B cell (primary cell): ENCODE results near the gene MGAT1. TPM values are rescaled to one million over a fixed set of nuclear protein-coding genes. Genes with fewer than 3 reads are reported as not detected.

Source experiments
- ATAC-seq: fragments of 200-7000 bp; cut with Tn5 transposase; one replicate; pipeline ENCODE4 v1.10.0; 2021; ENCODE audit warnings: low read depth, mild to moderate bottlenecking, moderate number of reproducible peaks, moderate library complexity
- CTCF ChIA-PET: fragments of 350-600 bp; sonication (Branson Sonifier 250); formaldehyde crosslinking; loops from one replicate; lab custom pipeline; 2021; ENCODE audit warnings: antibody characterized with exemption, inconsistent platforms; lab: Charles Lee
- POLR2A ChIA-PET: fragments of 350-600 bp; sonication (Branson Sonifier 250); formaldehyde crosslinking; loops from one replicate; lab custom pipeline; 2021; ENCODE audit warnings: antibody characterized with exemption; lab: Charles Lee
- DNase-seq: peaks from one replicate; pipeline ENCODE4 v3.0.0; 2013
- H2AFZ ChIP-seq: 2 replicates; pipeline ENCODE4 v1.6.1; 2012; ENCODE audit warnings: mild to moderate bottlenecking, low read depth, low read length; ENCODE audit not compliant: insufficient read depth, poor library complexity, severe bottlenecking
- H3K27ac ChIP-seq, 2 donors: 1 replicate in 1 of 2; 2 replicates in 1 of 2; pipeline ENCODE4 v1.5.1; 2012 to 2013; ENCODE audit warnings: low read length in 2 of 2, mild to moderate bottlenecking in 2 of 2, moderate library complexity in 1 of 2
- H3K27me3 ChIP-seq, 4 experiments: fragments of 200-600 bp in 1 of 4; sonication (generic) in 1 of 4; replicated peaks in 1 of 4; 1 replicate in 2 of 4; 2 replicates in 2 of 4; pipeline versions ENCODE4 v1.6.1 to v1.7.0; 2013 to 2016; ENCODE audit warnings: low read length in 3 of 4, mild to moderate bottlenecking in 2 of 4, mixed read lengths in 1 of 4, moderate library complexity in 1 of 4; ENCODE audit not compliant: insufficient read depth in 4 of 4, control insufficient read depth in 3 of 4; ENCODE audit errors: control extremely low read depth in 1 of 4
- H3K36me3 ChIP-seq, 2 experiments: replicated peaks in 1 of 2; 1 replicate in 1 of 2; 2 replicates in 1 of 2; pipeline versions ENCODE4 v1.6.1 to v1.7.1; 2013; ENCODE audit warnings: low read length in 1 of 2; ENCODE audit not compliant: insufficient read depth in 2 of 2, control insufficient read depth in 1 of 2; ENCODE audit errors: control extremely low read depth in 1 of 2, extremely low read depth in 1 of 2
- H3K4me1 ChIP-seq, 2 donors: fragments of 200-600 bp in 1 of 2; sonication (generic) in 1 of 2; 1 replicate in 1 of 2; 2 replicates in 1 of 2; pipeline versions ENCODE4 v1.5.1 to v1.6.1; 2013 to 2017; ENCODE audit warnings: low read length in 2 of 2; ENCODE audit not compliant: control insufficient read depth in 2 of 2, insufficient read depth in 2 of 2
- H3K4me2 ChIP-seq: replicated peaks from 2 replicates; pipeline ENCODE3; 2012; ENCODE audit warnings: mild to moderate bottlenecking, low read depth, low read length; ENCODE audit not compliant: poor library complexity, severe bottlenecking
- H3K4me3 ChIP-seq, 5 experiments: fragments of 200-600 bp in 1 of 5; sonication (generic) in 1 of 5; 1 replicate in 3 of 5; 2 replicates in 2 of 5; pipeline versions ENCODE4 v1.5.1 to v1.7.0; 2011 to 2016; ENCODE audit warnings: low read length in 4 of 5, mild to moderate bottlenecking in 4 of 5, low read depth in 2 of 5, control low read depth in 1 of 5, moderate library complexity in 1 of 5; ENCODE audit not compliant: insufficient read depth in 1 of 5; ENCODE audit errors: control extremely low read depth in 1 of 5, extremely low read depth in 1 of 5
- H3K79me2 ChIP-seq: fragments of 200-600 bp; sonication (generic); one replicate; pipeline ENCODE4 v1.6.0; 2016; ENCODE audit warnings: low read length; ENCODE audit not compliant: control insufficient read depth, insufficient read depth
- H3K9ac ChIP-seq: fragments of 200-600 bp; sonication (generic); 2 replicates; pipeline ENCODE4 v1.6.1; 2017; ENCODE audit warnings: mild to moderate bottlenecking, low read length, moderate library complexity
- H3K9me3 ChIP-seq, 3 donors: one replicate each; pipeline versions ENCODE4 v1.6.1 to v1.7.1; 2013; ENCODE audit warnings: low read length in 2 of 3; ENCODE audit not compliant: control insufficient read depth in 2 of 3, insufficient read depth in 1 of 3; ENCODE audit errors: control extremely low read depth in 1 of 3
- H4K20me1 ChIP-seq: 2 replicates; pipeline ENCODE4 v1.6.0; 2012; ENCODE audit warnings: mild to moderate bottlenecking, low read length; ENCODE audit not compliant: insufficient read depth, control insufficient read depth, poor library complexity, severe bottlenecking
- H3K27ac Mint-ChIP-seq: one replicate; pipeline ENCODE4 v1.8.0; 2021; ENCODE audit warnings: mixed read lengths
- H3K27me3 Mint-ChIP-seq: one replicate; pipeline ENCODE4 v1.8.0; 2021; ENCODE audit warnings: mixed read lengths
- H3K4me1 Mint-ChIP-seq: one replicate; pipeline ENCODE4 v1.8.0; 2021; ENCODE audit warnings: mixed read lengths
- H3K4me3 Mint-ChIP-seq: one replicate; pipeline ENCODE4 v1.8.0; 2021; ENCODE audit warnings: mixed read lengths
- H3K9me3 Mint-ChIP-seq: one replicate; pipeline ENCODE4 v1.8.0; 2022; ENCODE audit warnings: mixed read lengths; ENCODE audit not compliant: insufficient read depth
- CTCF ChIP-seq: fragments of 200-600 bp; IDR thresholded peaks from one replicate; pipeline ENCODE4 v1.8.0; 2022; ENCODE audit warnings: antibody characterized with exemption, mild to moderate bottlenecking
- EZH2 ChIP-seq: IDR thresholded peaks from 2 replicates; pipeline ENCODE4 v1.6.1; 2012; ENCODE audit warnings: borderline replicate concordance, low read depth, mild to moderate bottlenecking, moderate library complexity, low read length; ENCODE audit not compliant: insufficient read depth, poor library complexity, severe bottlenecking
- WGBS: methylation state at CpG from one replicate; pipeline ENCODE4 v1.1.5; 2013; ENCODE audit warnings: missing lambda C conversion rate; ENCODE audit not compliant: insufficient coverage; 5-methylcytosine and 5-hydroxymethylcytosine counted together
- intact Hi-C: fragments of 100-400 bp; cut with micrococcal nuclease; formaldehyde crosslinking; loops from one replicate; pipeline ENCODE4 v1.10.0; 2022
- polyA plus RNA-seq: library from polyadenylated mRNA; depleted of rRNA; stranded (reverse); fragments of >200 nt; gene quantifications from 2 replicates; pipeline ENCODE4 v1.2.3, GENCODE V29; 2012
- total RNA-seq, 2 donors: library from RNA; stranded (reverse); fragments of 120-200 nt in 1 of 2; gene quantifications; 1 replicate in 1 of 2; 2 replicates in 1 of 2; pipeline versions ENCODE4 v1.2.3 to v1.2.4, GENCODE V29; 2013 to 2022

MGAT1 gene
- total and polyA plus RNA-seq, 2 donors (not counting 1 experiment from before 2014, with no cell fraction given): 81.2 to 140 TPM

DNA sequence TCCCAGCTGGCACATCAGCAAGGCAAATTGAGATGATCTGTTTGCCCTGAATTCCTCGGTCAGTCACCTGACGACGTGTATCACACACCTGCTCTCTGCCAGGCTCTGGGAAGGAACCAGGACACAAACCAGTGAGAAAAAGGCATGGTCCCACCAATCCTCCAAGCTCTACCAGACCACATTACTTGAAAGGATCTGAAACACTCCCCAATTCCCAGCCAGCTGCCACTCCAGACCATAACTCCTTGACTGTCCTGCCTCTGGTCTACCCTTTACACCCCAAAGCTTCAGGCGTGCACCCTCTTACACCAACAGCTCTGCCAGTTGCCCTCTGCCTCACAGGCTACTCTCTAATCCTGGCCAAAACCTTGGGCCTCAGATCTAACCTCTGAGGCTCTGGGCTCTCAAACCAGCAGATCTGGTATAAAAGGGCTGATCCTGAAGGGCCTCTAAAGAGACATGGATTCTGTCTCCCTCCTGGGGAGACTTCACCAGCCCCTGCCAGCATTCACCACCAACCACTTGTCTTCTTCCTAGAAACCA, 6.8 kb downstream of the MGAT1 start:
- Histone ChIP-seq H3K4me1 (peaks cover 61 to 64% of the 10 kb centered on the region in 2 donors), H3K27me3 (no peaks in the 10 kb centered on the region), H3K36me3 (peaks cover 17 to 76% of the 10 kb centered on the region in 2 experiments), H3K79me2 (peaks cover 98% of the 10 kb centered on the region), H3K9me3 (peaks cover 0 to 3% (median 0%) of the 10 kb centered on the region in 3 donors), H3K4me2 (no peak overlapping the region), H3K9ac (no peak overlapping the region), H2AFZ (no peak overlapping the region), H4K20me1 (peaks cover 98% of the 10 kb centered on the region), H3K27ac (peak overlapping the region in 1 of 2 donors; percentile 3), H3K4me3 (no peak overlapping the region)
- H3K27ac Mint-ChIP-seq: peak overlapping the region; percentile 54
- no peaks in the 10 kb centered on the region for H3K9me3 Mint-ChIP-seq
- ATAC-seq: no peak
- CTCF ChIA-PET: interaction anchor here (0.8 to 2.1 kb wide), 3 partner anchors 13 to 73 kb away, joined by 3 to 7 read pairs (median 4); no protein-coding TSS in a partner anchor
- intact Hi-C loops: no loop called here
- POLR2A ChIA-PET: no interaction called here
- 74% methylated on average over 4 of the region's 4 CpGs for WGBS
- TF ChIP-seq CTCF (no peak), EZH2 (no peak)
- H3K4me1 Mint-ChIP-seq: peaks cover 76% of the 10 kb centered on the region
- H3K27me3 Mint-ChIP-seq: no peaks in the 10 kb centered on the region
- peak overlapping the region; percentile 16 for H3K4me3 Mint-ChIP-seq
- DNase-seq: no peak

DNA sequence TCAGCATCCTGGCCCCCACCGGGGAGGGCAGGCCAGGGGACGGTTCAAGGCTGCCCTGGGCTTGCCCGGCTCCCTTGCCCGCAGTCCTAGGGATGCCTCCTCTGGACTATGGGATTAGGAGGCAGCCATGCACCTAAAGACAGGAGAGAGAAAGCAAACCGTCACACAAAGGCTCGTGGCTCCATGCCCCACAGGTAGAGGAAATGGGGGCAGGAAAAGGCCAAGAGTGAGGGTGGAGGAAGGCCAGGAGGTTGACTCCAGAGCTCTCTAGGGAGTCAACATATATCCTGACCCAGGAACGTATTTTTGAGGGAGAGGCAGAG, 9.7 kb downstream of the MGAT1 start:
- CTCF ChIA-PET: no interaction called here
- Histone ChIP-seq H2AFZ (no peak overlapping the region), H3K27me3 (no peaks in the 10 kb centered on the region), H3K27ac (peak overlapping the region in 1 of 2 donors; percentile 12), H3K4me3 (no peak overlapping the region), H3K79me2 (peaks cover 82% of the 10 kb centered on the region), H4K20me1 (peaks cover 98% of the 10 kb centered on the region), H3K36me3 (peaks cover 15 to 72% of the 10 kb centered on the region in 2 experiments), H3K9ac (no peak overlapping the region), H3K4me2 (no peak overlapping the region), H3K9me3 (peaks cover 0 to 3% (median 0%) of the 10 kb centered on the region in 3 donors), H3K4me1 (peaks cover 33 to 35% of the 10 kb centered on the region in 2 donors)
- no peak for TF ChIP-seq EZH2
- no peak for TF ChIP-seq CTCF
- Mint-ChIP-seq H3K9me3 (no peaks in the 10 kb centered on the region), H3K4me3 (no peak overlapping the region), H3K4me1 (peaks cover 51% of the 10 kb centered on the region), H3K27ac (no peak overlapping the region), H3K27me3 (no peaks in the 10 kb centered on the region)
- DNase-seq (no peak), ATAC-seq (no peak)
- intact Hi-C loops: loop anchor here (5.0 kb wide), 1 partner anchor 39 kb away; no protein-coding TSS in a partner anchor
- POLR2A ChIA-PET: no interaction called here
- WGBS: 100% methylated on average over 4 of the region's 7 CpGs
